PC-3 (cell line): ENCODE measurements around the gene SMIM17. TPM values are rescaled to one million over a fixed set of nuclear protein-coding genes. Genes with fewer than 3 reads are reported as not detected.

ENCODE experiments used
- ATAC-seq: fragments of 200-7000 bp; cut with Tn5 transposase; 2 replicates; pipeline ENCODE4 v1.9.1; 2020; ENCODE audit warnings: mild to moderate bottlenecking, moderate library complexity
- BruUV-seq: library from RNA; stranded (reverse); fragments of 400-500 nt; replicated peaks from 2 replicates; lab custom pipeline; 2021; lab: Mats Ljungman, UMichigan
- CTCF ChIA-PET: fragments of 300-600 bp; sonication (Branson Sonifier 250); formaldehyde crosslinking; loops from one replicate; lab custom pipeline; 2022; ENCODE audit warnings: antibody characterized with exemption; lab: Charles Lee
- POLR2A ChIA-PET: fragments of 300-600 bp; sonication (Branson Sonifier 250); formaldehyde crosslinking; loops from one replicate; lab custom pipeline; 2022; ENCODE audit warnings: antibody characterized with exemption; ENCODE audit not compliant: unreplicated experiment; lab: Charles Lee
- DNase-seq: peaks from one replicate; pipeline ENCODE4 v3.0.0-alpha.2; 2015
- H2AFZ ChIP-seq: fragments of 300-600 bp; sonication (generic); 2 replicates; pipeline ENCODE4 v1.6.0; 2016; ENCODE audit warnings: antibody characterized with exemption, low read length
- H3F3A ChIP-seq: fragments of 300-600 bp; sonication (generic); one replicate; pipeline ENCODE4 v1.6.0; 2017; ENCODE audit warnings: antibody characterized with exemption, low read length, control low read depth, mild to moderate bottlenecking; ENCODE audit not compliant: unreplicated experiment
- H3K27ac ChIP-seq: fragments of 300-600 bp; sonication (generic); 2 replicates; pipeline ENCODE4 v1.5.1; 2016; ENCODE audit warnings: mild to moderate bottlenecking, low read length
- H3K27me3 ChIP-seq: fragments of 300-600 bp; sonication (generic); 2 replicates; pipeline ENCODE4 v1.6.1; 2016; ENCODE audit warnings: low read length, mixed read lengths
- H3K36me3 ChIP-seq: fragments of 300-600 bp; sonication (generic); 2 replicates; pipeline ENCODE4 v1.6.1; 2016; ENCODE audit warnings: low read depth, mixed run types, low read length, mixed read lengths
- H3K4me1 ChIP-seq: fragments of 300-600 bp; sonication (generic); 2 replicates; pipeline ENCODE4 v1.5.1; 2016; ENCODE audit warnings: low read length; ENCODE audit not compliant: insufficient read depth
- H3K4me2 ChIP-seq: fragments of 300-600 bp; sonication (generic); 2 replicates; pipeline ENCODE4 v1.6.0; 2016; ENCODE audit warnings: low read length
- H3K4me3 ChIP-seq: fragments of 300-600 bp; sonication (generic); 2 replicates; pipeline ENCODE4 v1.5.1; 2016; ENCODE audit warnings: mild to moderate bottlenecking, low read length, mixed read lengths
- H3K79me2 ChIP-seq: fragments of 300-600 bp; sonication (generic); 2 replicates; pipeline ENCODE4 v1.6.1; 2017; ENCODE audit warnings: low read length, mixed read lengths
- H3K9ac ChIP-seq: fragments of 300-600 bp; sonication (generic); 2 replicates; pipeline ENCODE4 v1.6.0; 2016; ENCODE audit warnings: mild to moderate bottlenecking, low read length
- H3K9me2 ChIP-seq: fragments of 300-600 bp; sonication (generic); replicated peaks from 2 replicates; pipeline ENCODE4 v1.6.1; 2016; ENCODE audit warnings: mixed run types, low read length, mixed read lengths
- H3K9me3 ChIP-seq: fragments of 300-600 bp; sonication (generic); 2 replicates; pipeline ENCODE4 v1.6.1; 2016; ENCODE audit warnings: low read length, mixed read lengths
- H4K20me1 ChIP-seq: fragments of 300-600 bp; sonication (generic); 2 replicates; pipeline ENCODE4 v1.6.1; 2016; ENCODE audit warnings: low read length, mixed read lengths
- CTCF ChIP-seq: fragments of 300-600 bp; sonication (generic); conservative IDR thresholded peaks from 2 replicates; pipeline ENCODE4 v1.5.1; 2017; ENCODE audit warnings: antibody characterized with exemption, low read depth, mild to moderate bottlenecking, low read length
- EZH2 ChIP-seq: fragments of 300-600 bp; sonication (generic); IDR thresholded peaks from one replicate; pipeline ENCODE4 v1.6.1; 2017; ENCODE audit warnings: antibody characterized with exemption, mild to moderate bottlenecking, low read length; ENCODE audit not compliant: unreplicated experiment
- EZH2phosphoT487 ChIP-seq: fragments of 300-600 bp; sonication (generic); IDR thresholded peaks from 2 replicates; pipeline ENCODE4 v1.6.1; 2018; ENCODE audit warnings: mild to moderate bottlenecking, antibody characterized with exemption, low read length, borderline replicate concordance
- intact Hi-C: fragments of 100-400 bp; cut with micrococcal nuclease; formaldehyde crosslinking; loops from 2 replicates; pipeline ENCODE4 v1.9.0; 2023
- total RNA-seq: library from RNA; depleted of rRNA; stranded (reverse); fragments of >200 nt; gene quantifications from 2 replicates; pipeline ENCODE4 v1.2.3, GENCODE V29; 2014

The SMIM17 gene
- total RNA-seq, 1 experiment from 2014 or later = not detected

- no peak overlapping the region for H3K27ac ChIP-seq
- no peaks in the 10 kb centered on the region for H3K27me3 ChIP-seq
- no peaks in the 10 kb centered on the region for H3K79me2 ChIP-seq
- TF ChIP-seq EZH2phosphoT487 (no peak), CTCF (no peak), EZH2 (no peak)
- DNase-seq = no peak
- CTCF ChIA-PET = no interaction called here
- BruUV-seq = no TSS peak
- no peak overlapping the region for H3K4me2 ChIP-seq
- no peak overlapping the region for H3K9ac ChIP-seq
- no peaks in the 10 kb centered on the region for H3K36me3 ChIP-seq
- no peak overlapping the region for H2AFZ ChIP-seq
- peaks cover 49% of the 10 kb centered on the region for H3K9me3 ChIP-seq
- no peak for ATAC-seq
- no peaks in the 10 kb centered on the region for H4K20me1 ChIP-seq
- H3K9me2 ChIP-seq = no peaks in the 10 kb centered on the region
- intact Hi-C loops = no loop called here
- no peaks in the 10 kb centered on the region for H3F3A ChIP-seq
- H3K4me1 ChIP-seq = no peaks in the 10 kb centered on the region
- H3K4me3 ChIP-seq = no peak overlapping the region
- POLR2A ChIA-PET = no interaction called here
These were observed 9.9 kb upstream of the SMIM17 start for GRCh38 chr19:56633021-56633420.

GRCh38 chr19:56637976-56638555, 4.9 kb upstream of the SMIM17 start:
- Histone ChIP-seq H2AFZ (no peak overlapping the region), H3K27ac (no peak overlapping the region), H3K27me3 (no peaks in the 10 kb centered on the region), H3K4me3 (no peak overlapping the region), H4K20me1 (no peaks in the 10 kb centered on the region), H3F3A (no peaks in the 10 kb centered on the region), H3K9me3 (peaks cover 52% of the 10 kb centered on the region), H3K4me1 (no peaks in the 10 kb centered on the region), H3K79me2 (no peaks in the 10 kb centered on the region), H3K9ac (no peak overlapping the region), H3K4me2 (no peak overlapping the region), H3K9me2 (no peaks in the 10 kb centered on the region), H3K36me3 (no peaks in the 10 kb centered on the region)
- ChIA-PET CTCF (no interaction called here), POLR2A (no interaction called here)
- BruUV-seq = no TSS peak
- TF ChIP-seq EZH2phosphoT487 = no peak
- TF ChIP-seq CTCF = no peak
- TF ChIP-seq EZH2 = no peak
- peak; percentile 37 for ATAC-seq
- DNase-seq = peak; percentile 76
- intact Hi-C loops = no loop called here

GRCh38 chr19:56639217-56639616, 3.7 kb upstream of the SMIM17 start:
- BruUV-seq = no TSS peak
- no peaks in the 10 kb centered on the region for H4K20me1 ChIP-seq
- TF ChIP-seq EZH2phosphoT487 (no peak), EZH2 (no peak), CTCF (no peak)
- ChIA-PET POLR2A (no interaction called here), CTCF (no interaction called here)
- H3K9me2 ChIP-seq = no peaks in the 10 kb centered on the region
- peaks cover 41% of the 10 kb centered on the region for H3K9me3 ChIP-seq
- H3K4me1 ChIP-seq = no peaks in the 10 kb centered on the region
- H3K79me2 ChIP-seq = no peaks in the 10 kb centered on the region
- no peak overlapping the region for H3K4me3 ChIP-seq
- H3K4me2 ChIP-seq = no peak overlapping the region
- H3K27ac ChIP-seq = no peak overlapping the region
- ATAC-seq (no peak), DNase-seq (peak; percentile 30)
- H3F3A ChIP-seq = no peaks in the 10 kb centered on the region
- intact Hi-C loops = no loop called here
- no peaks in the 10 kb centered on the region for H3K36me3 ChIP-seq
- no peak overlapping the region for H2AFZ ChIP-seq
- no peaks in the 10 kb centered on the region for H3K27me3 ChIP-seq
- no peak overlapping the region for H3K9ac ChIP-seq
